ENCODE measurements around the gene ZNF516. TPM values are rescaled to one million over a fixed set of nuclear protein-coding genes. Genes with fewer than 3 reads are reported as not detected.

Gene ZNF516
- total and polyA plus RNA-seq, 9 donors: 13.5 to 110 (median 95.2) TPM

GRCh38 chr18:76369791-76370190 lies 125.3 kb downstream of the ZNF516 start:
- TF ChIP-seq CTCF (IDR thresholded peaks at IDR 0.05): no peak
- peaks cover 7% of the 10 kb centered on the region for H3K4me1 ChIP-seq (ENCODE audit: insufficient read depth)
- H3K36me3 ChIP-seq: no peaks in the 10 kb centered on the region
- no peak overlapping the region for H3K4me3 ChIP-seq
- intact Hi-C loops (cut with DNase I): loop anchor here in 1 of 4 donors (2.0 kb wide), 1 partner anchor 21 kb away; no protein-coding TSS in a partner anchor
- no peak overlapping the region for H3K27ac ChIP-seq
- no peaks in the 10 kb centered on the region for H3K27me3 ChIP-seq
- no peaks in the 10 kb centered on the region for H3K9me3 ChIP-seq
- DNase-seq: peak in 1 of 5 donors; percentile 12
- WGBS, 3 donors: 94 to 97% (median 96%) methylated on average over 11 of the region's 11 CpGs

GRCh38 chr18:76368976-76369375 lies 126.1 kb downstream of the ZNF516 start:
- Histone ChIP-seq H3K4me3 (no peak overlapping the region), H3K36me3 (no peaks in the 10 kb centered on the region), H3K4me1 (ENCODE audit: insufficient read depth) (peaks cover 9% of the 10 kb centered on the region), H3K9me3 (no peaks in the 10 kb centered on the region), H3K27me3 (no peaks in the 10 kb centered on the region), H3K27ac (no peak overlapping the region)
- TF ChIP-seq POLR2A (IDR thresholded peaks at IDR 0.05) (no peak), EP300 (IDR thresholded peaks at IDR 0.05) (no peak), CTCF (IDR thresholded peaks at IDR 0.05) (no peak)
- 74 to 85% (median 81%) methylated on average over 5 of the region's 5 CpGs for WGBS, 3 donors
- peak in 1 of 5 donors; percentile 13 for DNase-seq
- intact Hi-C loops (cut with DNase I): loop anchor here in 1 of 4 donors (2.0 kb wide), 1 partner anchor 22 kb away; no protein-coding TSS in a partner anchor

- H3K4me3 ChIP-seq: no peak overlapping the region
- no peaks in the 10 kb centered on the region for H3K27me3 ChIP-seq
- 82 to 89% (median 86%) methylated on average over 3 of the region's 3 CpGs for WGBS, 3 donors
- no peak for DNase-seq
- TF ChIP-seq CTCF (IDR thresholded peaks at IDR 0.05): no peak
- no peak for TF ChIP-seq EP300 (IDR thresholded peaks at IDR 0.05)
- TF ChIP-seq POLR2A (IDR thresholded peaks at IDR 0.05): no peak
- H3K36me3 ChIP-seq: no peaks in the 10 kb centered on the region
- intact Hi-C loops (cut with DNase I): loop anchor here in 1 of 4 donors (2.0 kb wide), 1 partner anchor 23 kb away; no protein-coding TSS in a partner anchor
- H3K27ac ChIP-seq: no peak overlapping the region
- H3K9me3 ChIP-seq: no peaks in the 10 kb centered on the region
- peaks cover 11% of the 10 kb centered on the region for H3K4me1 ChIP-seq (ENCODE audit: insufficient read depth)
Observed at GRCh38 chr18:76368271-76368670, 126.8 kb downstream of the ZNF516 start.

GRCh38 chr18:76367168-76368125 lies 127.6 kb downstream of the ZNF516 start:
- no peak for TF ChIP-seq CTCF (IDR thresholded peaks at IDR 0.05)
- TF ChIP-seq EP300 (IDR thresholded peaks at IDR 0.05): no peak
- no peak for TF ChIP-seq POLR2A (IDR thresholded peaks at IDR 0.05)
- Histone ChIP-seq H3K36me3 (no peaks in the 10 kb centered on the region), H3K9me3 (no peaks in the 10 kb centered on the region), H3K27ac (no peak overlapping the region), H3K4me1 (ENCODE audit: insufficient read depth) (peaks cover 12% of the 10 kb centered on the region), H3K27me3 (no peaks in the 10 kb centered on the region), H3K4me3 (no peak overlapping the region)
- WGBS, 3 donors: 93 to 97% (median 97%) methylated on average over 20 of the region's 20 CpGs
- DNase-seq: peak in 2 of 5 donors; percentile 10 to 21
- intact Hi-C loops (cut with DNase I): loop anchor here in 1 of 4 donors (2.0 kb wide), 1 partner anchor 23 kb away; no protein-coding TSS in a partner anchor
